ENCODE data around the gene CADM1. TPM values are rescaled to one million over a fixed set of nuclear protein-coding genes. Genes with fewer than 3 reads are reported as not detected.

CADM1 gene
- total RNA-seq, 2 experiments from 2014 or later, result 1.2 to 1.8 TPM

DNA sequence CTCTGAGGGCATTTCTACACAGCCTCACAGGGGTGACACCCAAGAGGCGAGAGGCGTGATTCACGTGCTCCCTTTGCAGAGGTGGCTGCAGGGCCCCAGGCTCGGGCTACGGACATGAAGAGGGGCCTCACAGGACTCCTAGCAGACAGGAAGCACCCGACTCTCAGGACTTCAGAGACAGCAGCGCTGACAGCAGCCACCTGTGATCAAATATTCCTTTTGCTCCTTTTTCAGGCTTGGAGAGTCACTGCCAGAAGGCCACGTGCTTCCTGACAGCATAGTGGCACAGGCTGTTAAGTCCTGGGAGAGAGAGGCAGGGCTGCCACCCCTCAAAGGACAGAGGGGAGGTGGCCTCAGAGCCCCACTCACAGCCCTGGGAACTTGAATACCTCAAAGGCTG lies 348.9 kb downstream of the CADM1 start:
- Mint-ChIP-seq H3K36me3 (no peaks in the 10 kb centered on the region), H3K4me3 (no peak overlapping the region), H3K27ac (no peak overlapping the region), H3K27me3 (no peaks in the 10 kb centered on the region), H3K9me3 (no peaks in the 10 kb centered on the region), H3K4me1 (no peaks in the 10 kb centered on the region)
- POLR2A ChIA-PET, result no interaction called here
- DNase-seq (no peak), ATAC-seq (ENCODE audit: low read depth) (no peak)

DNA sequence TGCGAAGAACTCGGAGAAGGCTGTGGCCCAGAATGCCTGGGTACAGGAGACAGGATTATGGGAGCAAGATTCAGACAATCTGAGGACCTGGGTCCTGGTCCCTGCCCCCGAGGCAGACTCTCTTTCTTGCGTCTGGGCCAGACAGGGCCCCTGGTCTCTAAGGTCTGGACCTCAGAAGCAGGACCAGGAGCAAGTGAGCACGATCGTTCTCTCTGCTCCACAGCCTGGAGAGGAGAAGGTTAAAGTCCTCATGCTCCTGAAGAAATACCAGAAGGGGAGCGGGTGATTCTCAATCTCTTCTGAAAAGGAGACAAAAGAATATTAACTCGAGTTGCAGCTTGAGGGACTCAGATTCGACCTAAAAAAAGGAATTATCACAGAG lies 349.9 kb downstream of the CADM1 start:
- no peaks in the 10 kb centered on the region for H3K27me3 Mint-ChIP-seq
- H3K4me1 Mint-ChIP-seq, result no peaks in the 10 kb centered on the region
- ATAC-seq (ENCODE audit: low read depth) (no peak), DNase-seq (no peak)
- H3K27ac Mint-ChIP-seq, result no peak overlapping the region
- H3K4me3 Mint-ChIP-seq, result no peak overlapping the region
- H3K36me3 Mint-ChIP-seq, result no peaks in the 10 kb centered on the region
- POLR2A ChIA-PET, result no interaction called here
- no peaks in the 10 kb centered on the region for H3K9me3 Mint-ChIP-seq

DNA sequence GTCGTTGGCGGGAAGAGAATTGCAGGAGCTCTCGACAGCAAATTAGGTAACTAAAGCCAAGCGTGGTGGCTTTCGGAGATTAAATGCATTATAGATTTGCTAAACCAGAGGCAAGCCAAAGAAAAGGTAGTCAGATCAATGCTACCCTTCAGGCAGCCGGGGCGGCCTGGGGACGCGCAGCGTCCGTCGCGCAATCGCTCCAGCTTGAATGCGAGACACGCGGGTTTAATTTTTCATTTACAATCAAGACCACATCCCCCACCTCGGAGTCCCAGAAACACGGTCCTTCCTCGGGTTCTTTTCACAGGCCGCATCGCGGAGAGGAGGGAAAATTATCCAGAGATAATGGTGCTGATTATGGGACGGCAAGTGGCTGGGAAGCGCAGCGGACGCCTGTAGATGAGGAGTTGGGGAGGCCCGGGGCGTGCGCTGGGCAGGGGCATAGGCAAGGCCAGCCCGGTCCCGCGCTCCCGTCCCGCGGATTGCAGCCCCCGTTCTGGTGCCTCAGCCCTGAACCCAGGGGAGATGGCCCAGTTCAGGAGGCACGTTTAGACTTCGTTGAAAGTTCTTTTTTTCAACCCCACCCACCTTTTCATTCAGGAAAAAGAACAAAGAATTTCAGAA lies 350.4 kb downstream of the CADM1 start:
- ATAC-seq (ENCODE audit: low read depth) (no peak), DNase-seq (no peak)
- Mint-ChIP-seq H3K27me3 (no peaks in the 10 kb centered on the region), H3K27ac (no peak overlapping the region), H3K4me3 (no peak overlapping the region), H3K36me3 (no peaks in the 10 kb centered on the region), H3K9me3 (no peaks in the 10 kb centered on the region), H3K4me1 (no peaks in the 10 kb centered on the region)
- POLR2A ChIA-PET, result no interaction called here

DNA sequence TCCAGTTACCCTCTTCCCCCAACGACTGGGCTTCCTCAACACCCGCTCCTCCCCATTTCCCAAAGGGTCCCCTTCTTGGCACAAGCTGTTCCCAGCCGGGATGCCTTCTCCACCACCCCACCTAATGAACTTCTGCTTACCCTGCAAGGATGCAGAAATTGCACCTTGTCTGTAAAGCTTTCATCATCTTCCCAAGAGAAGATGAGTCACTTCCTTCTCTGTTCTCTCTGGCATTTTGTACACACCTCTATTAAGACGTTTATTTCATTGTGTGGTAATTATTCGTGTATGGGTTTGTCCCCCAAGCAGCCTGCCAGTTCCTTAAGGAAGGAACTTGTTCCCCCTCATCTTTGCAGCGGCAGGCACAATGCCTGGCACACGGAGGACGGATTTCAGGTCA lies 351.1 kb downstream of the CADM1 start:
- DNase-seq (no peak), ATAC-seq (ENCODE audit: low read depth) (no peak)
- H3K9me3 Mint-ChIP-seq, result no peaks in the 10 kb centered on the region
- H3K27me3 Mint-ChIP-seq, result no peaks in the 10 kb centered on the region
- no peaks in the 10 kb centered on the region for H3K36me3 Mint-ChIP-seq
- no peak overlapping the region for H3K4me3 Mint-ChIP-seq
- no peaks in the 10 kb centered on the region for H3K4me1 Mint-ChIP-seq
- POLR2A ChIA-PET, result no interaction called here
- H3K27ac Mint-ChIP-seq, result no peak overlapping the region

DNA sequence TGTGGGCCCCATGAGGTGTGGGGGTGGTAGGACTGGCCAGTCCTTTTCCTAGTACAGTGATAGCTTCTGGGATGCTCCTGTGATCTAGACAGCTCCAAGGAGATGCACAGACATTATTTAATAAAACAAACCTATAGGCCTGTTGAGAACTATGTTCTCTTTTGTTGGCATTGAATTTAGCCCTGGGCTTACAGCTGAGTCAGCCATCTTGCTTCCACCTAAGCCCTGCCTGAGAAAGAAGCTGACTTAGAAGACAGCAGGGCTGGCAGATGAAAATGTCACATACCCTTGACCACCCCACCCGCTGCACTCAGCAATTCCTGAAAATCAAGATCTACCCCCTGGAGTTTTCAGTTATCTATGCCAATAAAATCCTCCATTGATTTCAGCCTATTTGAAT lies 353.2 kb downstream of the CADM1 start:
- Mint-ChIP-seq H3K9me3 (peaks cover 5% of the 10 kb centered on the region), H3K27ac (no peak overlapping the region), H3K27me3 (no peaks in the 10 kb centered on the region), H3K4me1 (no peaks in the 10 kb centered on the region), H3K36me3 (no peaks in the 10 kb centered on the region), H3K4me3 (no peak overlapping the region)
- no peak for DNase-seq
- POLR2A ChIA-PET, result no interaction called here
- ATAC-seq (ENCODE audit: low read depth), result no peak

DNA sequence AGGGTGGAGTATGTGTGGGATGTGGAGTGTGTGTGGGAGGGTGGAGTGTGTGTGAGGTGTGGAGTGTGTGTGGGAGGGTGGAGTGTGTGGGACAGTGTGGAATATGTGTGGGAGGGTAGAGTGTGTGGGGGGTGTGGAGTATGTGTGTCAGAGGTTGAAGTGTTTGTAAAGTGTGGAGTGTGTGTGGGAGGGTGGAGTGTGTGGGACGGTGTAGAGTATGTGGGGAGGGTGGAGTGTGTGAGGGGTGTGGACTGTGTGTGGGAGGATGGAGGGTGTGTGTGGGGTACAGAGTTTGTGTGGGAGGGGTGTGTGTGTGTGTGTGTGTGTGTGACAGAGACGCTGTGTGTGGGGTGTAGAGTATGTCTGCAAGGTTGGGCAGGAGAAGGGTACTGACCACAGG lies 355.5 kb downstream of the CADM1 start:
- Mint-ChIP-seq H3K9me3 (peaks cover 5% of the 10 kb centered on the region), H3K4me1 (no peaks in the 10 kb centered on the region), H3K27me3 (no peaks in the 10 kb centered on the region), H3K36me3 (no peaks in the 10 kb centered on the region), H3K27ac (no peak overlapping the region), H3K4me3 (no peak overlapping the region)
- DNase-seq, result no peak
- no peak for ATAC-seq (ENCODE audit: low read depth)
- POLR2A ChIA-PET, result no interaction called here

DNA sequence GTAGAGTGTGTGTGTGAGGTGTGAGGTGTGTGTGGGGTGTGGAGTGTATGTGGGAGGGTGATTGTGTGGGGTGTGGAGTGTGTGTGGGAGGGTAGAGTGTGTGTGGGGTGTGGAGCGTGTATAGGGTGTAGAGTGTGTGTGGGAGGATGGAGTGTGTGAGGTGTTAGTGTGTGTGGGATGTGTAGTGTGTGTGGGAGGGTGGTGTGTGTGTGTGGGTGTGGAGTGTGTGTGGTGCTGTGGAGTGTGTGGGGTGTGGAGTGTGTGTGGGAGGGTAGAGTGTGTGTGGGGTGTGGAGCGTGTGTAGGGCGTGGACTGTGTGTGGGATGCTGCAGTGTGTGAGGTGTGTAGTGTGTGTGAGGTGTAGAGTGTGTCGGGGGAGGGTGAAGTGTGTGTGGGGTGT lies 356.1 kb downstream of the CADM1 start:
- POLR2A ChIA-PET, result no interaction called here
- peaks cover 5% of the 10 kb centered on the region for H3K9me3 Mint-ChIP-seq
- H3K36me3 Mint-ChIP-seq, result no peaks in the 10 kb centered on the region
- no peak overlapping the region for H3K4me3 Mint-ChIP-seq
- H3K4me1 Mint-ChIP-seq, result no peaks in the 10 kb centered on the region
- no peak for ATAC-seq (ENCODE audit: low read depth)
- DNase-seq, result no peak
- no peak overlapping the region for H3K27ac Mint-ChIP-seq
- H3K27me3 Mint-ChIP-seq, result no peaks in the 10 kb centered on the region

DNA sequence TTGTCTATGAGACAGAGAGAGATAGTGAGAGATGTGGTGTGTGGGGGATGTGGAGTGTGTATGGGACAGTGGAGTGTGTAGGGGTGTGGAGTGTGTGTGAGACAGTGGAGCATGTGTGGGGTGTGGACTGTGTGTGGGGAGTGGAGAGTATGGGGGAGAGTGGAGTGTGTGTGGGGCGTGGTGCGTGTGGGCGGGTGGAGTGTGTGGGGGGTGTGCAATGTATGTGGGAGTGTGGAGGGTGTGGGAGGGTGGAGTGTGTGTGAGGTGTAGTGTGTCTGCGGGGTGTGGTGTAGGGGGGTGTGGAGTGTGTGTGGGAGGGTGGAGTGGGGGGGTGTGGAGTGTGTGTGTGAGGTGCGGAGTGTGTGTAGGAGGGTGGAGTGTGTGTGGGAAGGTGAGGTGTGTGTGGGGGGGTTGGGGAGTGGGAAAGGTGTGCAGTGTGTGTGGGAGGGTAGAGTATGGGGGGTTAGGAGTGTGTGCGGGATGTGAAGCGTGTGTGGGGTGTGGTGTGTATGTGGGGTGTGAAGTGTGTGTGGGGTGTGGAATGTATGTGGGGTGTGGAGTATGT lies 356.9 kb downstream of the CADM1 start:
- Mint-ChIP-seq H3K27ac (no peak overlapping the region), H3K4me3 (no peak overlapping the region), H3K36me3 (no peaks in the 10 kb centered on the region), H3K4me1 (no peaks in the 10 kb centered on the region), H3K27me3 (no peaks in the 10 kb centered on the region), H3K9me3 (peaks cover 5% of the 10 kb centered on the region)
- ATAC-seq (ENCODE audit: low read depth) (no peak), DNase-seq (no peak)
- POLR2A ChIA-PET, result no interaction called here

DNA sequence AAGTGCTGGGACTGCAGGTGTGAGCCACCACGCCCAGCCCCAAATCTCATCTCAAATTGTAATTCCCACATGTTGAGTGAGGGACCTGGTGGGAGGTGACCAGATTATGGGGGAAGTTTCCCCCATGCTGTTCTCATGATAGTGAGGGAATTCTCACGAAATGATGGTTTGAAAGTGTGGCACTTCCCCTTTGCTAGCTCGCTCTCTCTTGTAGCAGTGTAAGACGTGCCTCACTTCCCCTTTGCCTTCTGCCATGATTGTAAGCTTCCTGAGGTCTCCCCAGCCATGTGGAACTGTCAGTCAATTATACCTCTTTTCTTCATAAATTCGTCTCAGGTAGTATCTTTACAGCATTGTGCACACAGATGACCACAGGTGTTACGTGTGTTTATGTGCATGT lies 357.8 kb downstream of the CADM1 start:
- peak overlapping the region; percentile 72 for H3K27ac Mint-ChIP-seq
- no peak for ATAC-seq (ENCODE audit: low read depth)

DNA sequence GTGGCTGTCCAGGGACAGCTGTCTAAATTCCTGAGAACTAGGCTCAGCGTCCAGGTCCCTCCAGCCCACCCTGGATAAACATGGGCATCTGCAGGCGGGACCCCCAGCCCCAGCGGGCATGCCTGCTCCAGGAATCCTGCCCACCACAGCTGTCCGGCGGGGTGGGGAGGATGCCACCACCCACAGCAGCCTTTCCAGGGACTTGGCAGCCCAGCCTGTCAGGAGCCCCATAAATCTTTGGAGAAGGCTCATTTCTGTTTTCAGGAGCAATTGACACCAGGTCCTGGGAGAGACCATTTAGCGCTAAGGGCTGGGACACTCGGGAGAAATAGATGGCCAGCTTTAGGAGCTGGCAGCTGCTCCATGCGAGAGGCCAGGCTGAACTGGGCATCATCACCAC lies 358.9 kb downstream of the CADM1 start:
- no peak for ATAC-seq (ENCODE audit: low read depth)
- Mint-ChIP-seq H3K27me3 (no peaks in the 10 kb centered on the region), H3K9me3 (peaks cover 5% of the 10 kb centered on the region), H3K27ac (no peak overlapping the region), H3K4me3 (no peak overlapping the region), H3K4me1 (no peaks in the 10 kb centered on the region), H3K36me3 (no peaks in the 10 kb centered on the region)
- no peak for DNase-seq
- POLR2A ChIA-PET, result no interaction called here

More for the DNA sequence above, 357.8 kb downstream of the CADM1 start:
- DNase-seq, result no peak
- peaks cover 5% of the 10 kb centered on the region for H3K9me3 Mint-ChIP-seq
- H3K27me3 Mint-ChIP-seq, result no peaks in the 10 kb centered on the region
- H3K4me3 Mint-ChIP-seq, result no peak overlapping the region
- no peaks in the 10 kb centered on the region for H3K36me3 Mint-ChIP-seq
- POLR2A ChIA-PET, result no interaction called here
- H3K4me1 Mint-ChIP-seq, result no peaks in the 10 kb centered on the region

DNA sequence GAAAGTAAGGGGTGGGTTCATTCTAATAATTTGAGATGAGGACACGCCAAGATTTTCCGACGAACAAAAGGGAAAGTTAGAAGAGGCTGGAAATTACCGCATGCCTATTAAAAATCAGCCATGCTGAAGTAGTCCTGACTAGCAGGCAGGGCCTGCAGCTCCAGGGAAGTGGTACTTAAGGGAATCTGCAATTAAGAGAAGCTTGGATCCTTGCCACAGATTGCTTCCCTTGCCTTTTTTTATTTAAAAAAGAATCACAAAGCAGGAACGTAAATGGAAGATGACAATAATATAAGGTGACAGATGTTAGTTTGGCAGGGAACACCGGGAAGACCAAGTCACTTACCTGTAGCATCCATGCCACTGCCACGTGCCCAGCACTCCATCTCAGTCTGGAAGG lies 359.3 kb downstream of the CADM1 start:
- POLR2A ChIA-PET, result no interaction called here
- DNase-seq (no peak), ATAC-seq (ENCODE audit: low read depth) (no peak)
- Mint-ChIP-seq H3K4me3 (no peak overlapping the region), H3K27ac (no peak overlapping the region), H3K4me1 (no peaks in the 10 kb centered on the region), H3K27me3 (no peaks in the 10 kb centered on the region), H3K36me3 (no peaks in the 10 kb centered on the region), H3K9me3 (peaks cover 5% of the 10 kb centered on the region)

DNA sequence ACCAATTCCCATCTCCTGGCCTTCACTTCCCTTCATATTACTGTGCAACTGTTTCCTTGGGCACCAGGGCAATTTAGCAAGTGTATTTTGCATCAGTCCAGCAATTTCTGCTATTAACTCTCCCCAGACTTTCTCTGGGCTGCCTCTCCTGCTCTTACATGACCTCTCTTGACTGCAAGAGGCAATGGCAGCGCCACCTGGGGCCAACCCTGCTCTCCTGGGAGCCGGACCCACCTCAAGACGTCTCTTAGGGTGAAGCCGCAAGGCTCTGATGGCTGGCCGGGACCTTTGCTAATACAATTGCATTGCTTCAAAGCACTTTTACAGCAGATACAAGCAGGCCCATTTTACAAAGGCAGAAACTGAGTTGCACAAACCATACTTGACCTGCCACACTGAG lies 360.2 kb downstream of the CADM1 start:
- no peak overlapping the region for H3K4me3 Mint-ChIP-seq
- ATAC-seq (ENCODE audit: low read depth) (no peak), DNase-seq (no peak)
- H3K9me3 Mint-ChIP-seq, result peaks cover 5% of the 10 kb centered on the region
- no peaks in the 10 kb centered on the region for H3K27me3 Mint-ChIP-seq
- H3K4me1 Mint-ChIP-seq, result no peaks in the 10 kb centered on the region
- no peak overlapping the region for H3K27ac Mint-ChIP-seq
- H3K36me3 Mint-ChIP-seq, result no peaks in the 10 kb centered on the region
- POLR2A ChIA-PET, result no interaction called here

DNA sequence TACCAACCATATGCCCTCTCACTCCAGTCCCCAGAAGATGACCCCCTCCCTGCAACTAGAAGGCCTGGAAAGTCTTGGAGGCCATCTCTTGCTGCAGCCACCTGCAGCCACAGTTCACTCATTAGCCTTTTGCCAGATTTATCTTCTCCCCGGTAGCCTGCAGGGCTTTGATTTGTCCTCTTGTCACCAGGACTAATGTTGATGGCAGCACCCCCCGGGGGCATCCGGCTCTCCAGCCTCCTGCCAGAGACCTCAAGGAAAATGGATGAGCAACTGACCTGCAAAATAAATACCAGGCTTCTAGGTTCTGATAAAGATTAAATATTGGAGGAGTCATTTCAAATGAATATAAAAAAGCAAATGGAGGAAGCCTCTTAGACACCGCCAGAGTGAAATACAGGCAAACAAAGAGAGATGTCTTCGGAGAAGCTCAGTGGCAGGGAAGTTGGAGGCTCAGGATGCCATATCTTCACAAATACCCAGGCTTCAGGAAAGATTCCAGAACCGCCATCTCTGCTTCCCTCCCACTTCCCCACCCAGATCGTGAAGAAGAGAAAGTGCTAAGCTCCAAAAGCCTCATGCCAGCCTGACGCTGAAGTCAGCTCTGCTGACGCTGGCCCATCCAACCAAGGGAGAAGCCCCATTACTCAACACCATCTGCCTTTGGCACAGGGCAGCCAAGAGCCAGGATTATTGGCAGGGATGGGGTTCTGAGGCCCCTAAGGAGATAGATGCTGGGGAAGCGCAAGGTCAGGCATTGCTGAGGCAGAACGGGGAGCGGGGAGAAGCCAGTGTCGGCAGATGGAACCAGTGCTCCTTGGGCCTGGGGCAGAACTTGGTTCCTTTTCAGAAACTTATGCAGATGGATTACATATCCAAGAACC lies 362.7 kb downstream of the CADM1 start:
- H3K4me3 Mint-ChIP-seq, result no peak overlapping the region
- no peaks in the 10 kb centered on the region for H3K9me3 Mint-ChIP-seq
- H3K27ac Mint-ChIP-seq, result no peak overlapping the region
- H3K36me3 Mint-ChIP-seq, result no peaks in the 10 kb centered on the region
- POLR2A ChIA-PET, result no interaction called here
- H3K4me1 Mint-ChIP-seq, result no peaks in the 10 kb centered on the region
- no peak for ATAC-seq (ENCODE audit: low read depth)
- no peaks in the 10 kb centered on the region for H3K27me3 Mint-ChIP-seq
- DNase-seq, result no peak

DNA sequence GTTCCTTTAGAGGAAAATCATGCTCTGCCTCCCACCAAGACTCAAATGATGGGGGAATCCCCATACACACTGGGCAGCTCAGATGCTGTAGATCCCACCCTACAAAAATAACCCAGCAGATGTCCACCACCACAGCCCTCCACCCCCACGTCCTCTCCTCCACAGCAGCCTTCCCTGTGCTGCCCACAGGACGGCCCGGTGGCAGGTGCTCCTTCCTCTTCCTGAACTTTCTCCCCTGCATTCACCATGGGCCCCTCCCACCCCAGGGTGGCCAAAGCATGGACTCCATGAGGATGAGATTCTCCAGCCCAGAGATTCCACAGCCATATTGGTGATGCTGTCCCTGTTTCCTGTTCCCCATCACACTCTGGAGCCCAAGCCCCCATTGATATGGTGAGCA lies 368.3 kb downstream of the CADM1 start:
- no peak overlapping the region for H3K4me3 Mint-ChIP-seq
- no peak overlapping the region for H3K27ac Mint-ChIP-seq
- POLR2A ChIA-PET, result no interaction called here
- no peaks in the 10 kb centered on the region for H3K36me3 Mint-ChIP-seq
- no peaks in the 10 kb centered on the region for H3K27me3 Mint-ChIP-seq
- no peak for ATAC-seq (ENCODE audit: low read depth)
- DNase-seq, result no peak
- no peaks in the 10 kb centered on the region for H3K9me3 Mint-ChIP-seq
- H3K4me1 Mint-ChIP-seq, result peaks cover 1% of the 10 kb centered on the region
